Endothelial cell of umbilical vein (primary cell): ENCODE measurements around the gene CLIC4. TPM values are rescaled to one million over a fixed set of nuclear protein-coding genes. Genes with fewer than 3 reads are reported as not detected.

Source experiments
- BruUV-seq: library from RNA; stranded (reverse); fragments of 400-500 nt; replicated peaks from 2 replicates; lab custom pipeline; 2021; lab: Mats Ljungman, UMichigan
- CTCF ChIA-PET: fragments of 300-600, 350-600 bp; sonication (Branson Sonifier 250); formaldehyde crosslinking; loops from one replicate; lab custom pipeline; 2021; ENCODE audit warnings: antibody characterized with exemption, inconsistent platforms; lab: Charles Lee
- POLR2A ChIA-PET: fragments of 300-600, 350-600 bp; sonication (Branson Sonifier 250); formaldehyde crosslinking; loops from one replicate; lab custom pipeline; 2021; ENCODE audit warnings: antibody characterized with exemption, inconsistent platforms; lab: Charles Lee
- DNase-seq: peaks from one replicate; pipeline ENCODE4 v3.0.0-alpha.2; 2011; ENCODE audit warnings: low read depth, low spot score
- FAIRE-seq: peaks from 2 replicates; lab custom pipeline; 2011; peaks lifted over from hg19 to GRCh38; lab: Jason Lieb, UNC
- H2AFZ ChIP-seq: 2 replicates; pipeline ENCODE4 v1.6.0; 2012; ENCODE audit warnings: low read depth, low read length, control low read depth, inconsistent platforms
- H3K27ac ChIP-seq: 2 replicates; pipeline ENCODE4 v1.5.1; 2011; ENCODE audit warnings: low read depth, mild to moderate bottlenecking, control low read depth, low read length, moderate library complexity; ENCODE audit not compliant: insufficient read depth
- H3K27me3 ChIP-seq, 2 experiments: 2 replicates each; pipeline versions ENCODE4 v1.6.0 to v1.6.1; 2011; ENCODE audit warnings: low read length in 2 of 2, mixed read lengths in 1 of 2; ENCODE audit not compliant: control insufficient read depth in 2 of 2, insufficient read depth in 2 of 2
- H3K36me3 ChIP-seq, 2 experiments: 2 replicates in 1 of 2; 3 replicates in 1 of 2; pipeline ENCODE4 v1.5.1; 2011; ENCODE audit warnings: low read length in 2 of 2, mild to moderate bottlenecking in 1 of 2, moderate library complexity in 1 of 2; ENCODE audit not compliant: control insufficient read depth in 2 of 2, insufficient read depth in 2 of 2; ENCODE audit errors: extremely low read depth in 1 of 2
- H3K4me1 ChIP-seq: 3 replicates; pipeline ENCODE4 v1.5.1; 2011; ENCODE audit warnings: mild to moderate bottlenecking, low read length; ENCODE audit not compliant: control insufficient read depth, insufficient read depth; ENCODE audit errors: extremely low read depth
- H3K4me2 ChIP-seq: 2 replicates; pipeline ENCODE4 v1.6.1; 2011; ENCODE audit warnings: low read length, control low read depth, mixed read lengths; ENCODE audit not compliant: insufficient read depth
- H3K4me3 ChIP-seq, 3 experiments: fragments of 200-600 bp in 1 of 3; sonication (generic), shearing (Covaris generic) in 1 of 3; replicated peaks in 1 of 3; 2 replicates each; pipeline ENCODE4 v1.5.1; 2011 to 2016; ENCODE audit warnings: control low read depth in 3 of 3, low read length in 3 of 3, mild to moderate bottlenecking in 2 of 3, inconsistent platforms in 1 of 3, low read depth in 1 of 3, moderate library complexity in 1 of 3; ENCODE audit not compliant: insufficient read depth in 1 of 3
- H3K79me2 ChIP-seq: 2 replicates; pipeline ENCODE4 v1.6.0; 2012; ENCODE audit warnings: low read length, inconsistent platforms; ENCODE audit not compliant: control insufficient read depth, insufficient read depth
- H3K9ac ChIP-seq: replicated peaks from 2 replicates; pipeline ENCODE3; 2011; ENCODE audit warnings: low read length, control low read depth; ENCODE audit not compliant: insufficient read depth; ENCODE audit errors: extremely low read depth
- H3K9me1 ChIP-seq: replicated peaks from 3 replicates; pipeline ENCODE4 v1.6.0; 2011; ENCODE audit warnings: mild to moderate bottlenecking, low read length; ENCODE audit not compliant: control insufficient read depth, insufficient read depth; ENCODE audit errors: extremely low read depth
- H3K9me3 ChIP-seq: replicated peaks from 2 replicates; pipeline ENCODE4 v1.5.1; 2012; ENCODE audit warnings: low read length, inconsistent platforms; ENCODE audit not compliant: control insufficient read depth, insufficient read depth
- H4K20me1 ChIP-seq: replicated peaks from 2 replicates; pipeline ENCODE3; 2011; ENCODE audit warnings: mild to moderate bottlenecking, low read length; ENCODE audit not compliant: control insufficient read depth, insufficient read depth; ENCODE audit errors: extremely low read depth
- CTCF ChIP-seq, 2 donors: IDR thresholded peaks; 1 replicate in 1 of 2; 2 replicates in 1 of 2; pipeline ENCODE4 v1.5.1; 2011; ENCODE audit warnings: low read length in 2 of 2, mild to moderate bottlenecking in 2 of 2, moderate library complexity in 2 of 2, control low read depth in 1 of 2, inconsistent platforms in 1 of 2, low read depth in 1 of 2; ENCODE audit not compliant: insufficient read depth in 1 of 2; ENCODE audit errors: extremely low read depth in 1 of 2
- EZH2 ChIP-seq: IDR thresholded peaks from 2 replicates; pipeline ENCODE4 v1.6.1; 2012; ENCODE audit warnings: borderline replicate concordance, low read depth, mild to moderate bottlenecking, moderate library complexity, low read length, inconsistent platforms; ENCODE audit not compliant: severe bottlenecking
- FOS ChIP-seq: IDR thresholded peaks from 2 replicates; pipeline ENCODE4 v1.6.1; 2011; ENCODE audit warnings: mild to moderate bottlenecking, low read length, moderate library complexity, borderline replicate concordance; ENCODE audit not compliant: insufficient read depth
- GATA2 ChIP-seq: IDR thresholded peaks from 2 replicates; pipeline ENCODE4 v1.7.0; 2011; ENCODE audit warnings: low read depth, mild to moderate bottlenecking, moderate library complexity, mixed read lengths, low read length; ENCODE audit not compliant: insufficient read length, insufficient read depth
- JUN ChIP-seq: IDR thresholded peaks from 2 replicates; pipeline ENCODE4 v1.6.1; 2011; ENCODE audit warnings: borderline replicate concordance, low read depth; ENCODE audit not compliant: insufficient read length, insufficient read depth
- MAX ChIP-seq: IDR thresholded peaks from 2 replicates; pipeline ENCODE4 v1.6.1; 2011; ENCODE audit not compliant: insufficient read depth, insufficient read length
- MYC ChIP-seq: IDR thresholded peaks from one replicate; pipeline ENCODE4 v1.6.1; 2011; ENCODE audit warnings: mild to moderate bottlenecking, low read depth, low read length
- POLR2A ChIP-seq: IDR thresholded peaks from 2 replicates; pipeline ENCODE4 v1.6.1; 2012; ENCODE audit warnings: low read depth, mild to moderate bottlenecking, control low read depth, low read length
- POLR2AphosphoS5 ChIP-seq: IDR thresholded peaks from 2 replicates; pipeline ENCODE4 v1.6.1; 2012; ENCODE audit warnings: low read depth, mild to moderate bottlenecking, control low read depth, low read length, moderate library complexity; ENCODE audit not compliant: insufficient read depth
- dilution Hi-C: fragments of 300-500 bp; cut with MboI; formaldehyde crosslinking; loops from one replicate; pipeline ENCODE4 v1.15.0; 2019; ENCODE audit warnings: low sequenced_read_pairs; ENCODE audit not compliant: extremely low pct_ligation_motif_present
- intact Hi-C: fragments of 100-400 bp; cut with micrococcal nuclease; formaldehyde crosslinking; loops from one replicate; pipeline ENCODE4 v1.10.0; 2022
- polyA plus RNA-seq, 4 experiments: library from polyadenylated mRNA; depleted of rRNA in 3 of 4; stranded (reverse) in 3 of 4; unstranded in 1 of 4; fragments of >200 nt; gene quantifications; 2 replicates each; pipeline versions ENCODE4 v1.2.1 to v1.2.3, GENCODE V29; 2011 to 2012; ENCODE audit warnings: missing spikeins in 1 of 4
- total RNA-seq: library from RNA; stranded (reverse); gene quantifications from 2 replicates; pipeline ENCODE4 v1.2.3, GENCODE V29; 2021

Gene CLIC4
- total and polyA plus RNA-seq, 2 donors (not counting 3 experiments of a cell fraction or from before 2014, with no cell fraction given): 97.5 to 330 TPM

DNA sequence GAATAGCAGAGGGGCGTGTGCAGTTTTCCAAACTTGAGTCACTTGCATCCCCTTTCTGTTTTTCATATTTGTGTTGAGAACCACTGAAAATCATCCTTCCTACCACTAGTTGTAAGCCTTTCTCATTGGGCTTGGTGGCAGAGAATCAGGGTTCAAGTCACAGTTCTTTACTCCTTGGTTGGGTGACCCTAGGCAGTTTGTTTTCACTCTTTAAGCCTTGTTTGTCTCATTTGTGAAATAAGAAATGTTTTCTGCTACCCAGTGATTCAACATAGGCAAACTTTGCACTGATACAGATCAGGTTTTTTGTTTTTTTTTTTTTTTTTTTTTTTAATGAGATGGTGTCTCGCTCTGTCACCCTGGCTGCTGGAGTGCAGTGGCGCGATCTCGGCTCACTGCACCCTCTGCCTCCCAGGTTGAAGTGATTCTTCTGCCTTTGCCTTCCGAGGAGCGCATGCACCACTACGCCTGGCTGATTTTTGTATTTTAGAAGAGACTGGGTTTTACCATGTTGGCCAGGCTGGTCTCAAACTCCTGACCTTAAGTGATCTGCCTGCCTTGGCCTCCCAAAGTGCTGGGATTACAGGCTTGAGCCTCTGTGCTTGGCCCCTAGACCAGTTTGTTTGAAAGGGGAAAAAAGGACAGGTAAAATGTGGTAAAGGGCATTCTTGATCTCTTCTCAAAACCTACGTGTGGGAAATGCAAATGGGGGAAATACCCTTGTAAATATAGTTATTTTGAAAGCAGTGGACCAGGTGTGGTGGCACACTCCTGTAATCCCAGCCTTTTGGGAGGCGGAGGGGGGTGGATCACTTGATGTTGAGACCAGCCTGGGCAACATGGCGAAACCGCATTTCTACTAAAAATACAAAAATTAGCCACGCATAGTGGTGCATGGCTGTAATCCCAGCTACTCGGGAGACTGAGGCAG, 3.2 kb downstream of the CLIC4 start:
- DNase-seq: no peak
- no peak for FAIRE-seq
- no peak overlapping the region for H3K9ac ChIP-seq
- H3K27ac ChIP-seq: no peak overlapping the region
- H3K27me3 ChIP-seq: no peaks in the 10 kb centered on the region
- intact Hi-C loops: loop anchor here (5.0 kb wide), 1 partner anchor 106 kb away; the partner anchor contains the start of gene SRRM1
- peaks cover 82% of the 10 kb centered on the region for H3K79me2 ChIP-seq
- H3K4me2 ChIP-seq: peak overlapping the region; percentile 82
- CTCF ChIA-PET: interaction anchor here (1.0 to 5.1 kb wide), 8 partner anchors 14 to 86 kb away, joined by 3 to 90 read pairs (median 12); no protein-coding TSS in a partner anchor
- H3K9me3 ChIP-seq: no peaks in the 10 kb centered on the region
- POLR2A ChIA-PET: interaction anchor here (0.6 to 4.1 kb wide), 5 partner anchors 23 to 60 kb away, joined by 3 to 42 read pairs (median 5); no protein-coding TSS in a partner anchor
- no TSS peak for BruUV-seq
- H3K4me1 ChIP-seq: peaks cover 43% of the 10 kb centered on the region
- dilution Hi-C loops: no loop called here
- H3K4me3 ChIP-seq: peak overlapping the region in 1 of 3 experiments; percentile 56
- peaks cover 0 to 2% of the 10 kb centered on the region in 2 experiments for H3K36me3 ChIP-seq
- H3K9me1 ChIP-seq: no peaks in the 10 kb centered on the region
- no peak for TF ChIP-seq CTCF (IDR thresholded peaks at IDR 0.05; ENCODE audit: extremely low read depth in 1 of 2, insufficient read depth in 1 of 2, low read depth in 1 of 2, low read length in 2 of 2)
- no peak for TF ChIP-seq FOS
- TF ChIP-seq GATA2: no peak
- TF ChIP-seq POLR2A: no peak
- no peak for TF ChIP-seq POLR2AphosphoS5
- no peak for TF ChIP-seq JUN
- no peak for TF ChIP-seq MAX
- no peak for TF ChIP-seq EZH2
- no peak for TF ChIP-seq MYC
- H4K20me1 ChIP-seq: peaks cover 15% of the 10 kb centered on the region
- H2AFZ ChIP-seq: no peak overlapping the region
